T-helper 2 cell treated with Interferon-gamma antibody and Interleukin-4, amounts not matched to agents 100 ng/mL and 5 ng/mL, for 36 hours (primary cell): ENCODE measurements around the gene MAGIX. TPM values are rescaled to one million over a fixed set of nuclear protein-coding genes. Genes with fewer than 3 reads are reported as not detected.
"Not testable (repeated sequence)": the region's sequence is repeated elsewhere in the genome, so short reads cannot be mapped to it uniquely, and the experiment has no call there.

Experiments used
- intact Hi-C: fragments of 100-400 bp; cut with micrococcal nuclease; formaldehyde crosslinking; loops from one replicate; pipeline ENCODE4 v1.15.1; 2023
- total RNA-seq: library from RNA; stranded (reverse); gene quantifications from 2 replicates; pipeline ENCODE4 v1.2.3, GENCODE V29; 2022

The MAGIX gene
- 1.8 and 2.3 TPM in 2 replicates for total RNA-seq

DNA sequence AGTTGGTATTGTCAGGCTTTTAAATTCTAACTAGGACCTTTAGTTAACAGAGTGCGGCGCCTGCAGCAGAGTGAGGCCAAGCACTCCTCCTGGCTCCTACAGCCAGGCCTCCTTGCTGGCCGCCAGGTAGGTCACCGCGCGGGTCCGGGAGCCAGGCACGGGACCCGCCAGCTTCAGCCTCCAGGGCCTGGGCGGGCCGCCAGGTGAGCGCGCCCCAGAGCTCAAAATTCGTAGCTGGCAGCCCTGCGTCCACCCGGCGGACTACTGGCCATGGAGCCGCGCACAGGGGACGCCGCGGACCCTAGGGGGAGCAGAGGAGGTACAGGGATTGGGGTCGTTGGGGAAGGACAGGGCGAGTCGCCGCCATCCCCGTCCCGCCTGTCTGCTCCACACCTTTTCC is at the start of gene MAGIX:
TSS of gene MAGIX (plus strand) at position 139 of the 400 bp plus-strand sequence. CDS start at position 271, 132 bp downstream.
- intact Hi-C loops = loop anchor here (10.0 kb wide), 2 partner anchors 88 to 268 kb away; partner anchors contain the start of genes PQBP1, PRAF2, TIMM17B and WDR45

DNA sequence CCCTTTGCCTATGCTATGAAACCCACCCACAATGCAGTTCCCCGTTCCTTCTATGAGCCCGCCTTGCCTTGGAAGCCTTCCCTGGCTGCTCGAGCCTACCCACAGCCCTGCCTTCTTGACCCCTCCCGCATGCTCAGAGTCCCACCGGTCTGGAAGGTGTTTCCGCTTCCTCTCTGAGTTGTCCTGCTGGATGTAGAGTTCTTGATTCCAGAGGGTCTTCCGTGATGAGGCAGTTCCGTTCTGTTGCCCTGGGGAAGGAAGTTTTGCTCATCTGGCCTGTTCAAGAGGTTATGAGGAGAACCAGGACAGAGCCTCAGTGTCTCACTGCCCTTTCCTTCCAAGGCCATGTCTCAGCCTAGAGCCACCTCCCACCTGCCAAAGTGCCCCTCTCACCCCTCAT is 46.5 kb upstream of the MAGIX start:
- intact Hi-C loops = no loop called here

DNA sequence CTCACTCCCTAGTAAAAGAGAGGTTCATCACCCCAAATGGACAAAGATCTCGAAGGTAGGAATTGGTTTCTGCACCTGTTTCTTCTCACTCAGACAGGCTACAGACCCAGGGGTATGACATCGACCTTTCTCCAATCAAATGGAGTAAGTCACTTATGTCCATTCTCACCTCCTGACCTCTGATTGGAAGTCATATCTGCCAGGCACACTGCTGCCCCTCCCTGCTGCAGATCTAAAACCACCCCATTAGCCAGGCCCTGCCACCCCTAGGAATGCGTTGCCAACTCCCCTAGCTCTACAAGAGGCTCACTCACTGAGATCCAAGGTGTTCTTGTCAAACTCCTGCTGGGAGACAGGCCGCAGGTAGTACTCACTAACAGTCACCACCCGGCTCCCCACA is 45.8 kb upstream of the MAGIX start:
- intact Hi-C loops = no loop called here

DNA sequence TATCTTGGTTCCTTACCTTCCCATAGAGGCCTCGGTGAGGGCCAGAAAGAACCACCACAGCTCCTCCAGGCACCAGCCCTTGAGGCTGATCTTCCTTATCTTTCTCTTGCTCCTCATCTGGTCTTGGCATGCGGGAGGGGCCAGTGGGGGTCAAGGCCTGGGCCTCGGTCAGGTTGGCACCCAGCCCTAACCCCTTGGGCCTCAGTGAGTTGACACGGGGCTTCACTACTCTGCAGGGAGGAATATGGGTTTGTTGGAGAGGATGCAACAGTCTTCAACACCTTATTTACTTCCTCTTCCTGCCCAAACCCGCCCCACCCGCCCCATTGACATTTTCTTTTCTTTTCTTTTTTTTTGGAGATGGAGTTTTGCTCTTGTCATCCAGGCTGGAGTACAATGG is 45.0 kb upstream of the MAGIX start:
- intact Hi-C loops = no loop called here

- intact Hi-C loops = loop anchor here (10.0 kb wide), 1 partner anchor 315 kb away; the partner anchor contains the start of gene HDAC6
Observed at GRCh38 chrX:49120091-49120490, 42.5 kb upstream of the MAGIX start.

- intact Hi-C loops = loop anchor here (2.0 to 10.0 kb wide), 2 partner anchors 44 to 318 kb away; partner anchors contain the start of gene HDAC6
Observed at GRCh38 chrX:49122499-49122898, 40.1 kb upstream of the MAGIX start.

GRCh38 chrX:49127742-49128258 is 34.8 kb upstream of the MAGIX start:
- intact Hi-C loops = loop anchor here (10.0 kb wide), 1 partner anchor 323 kb away; the partner anchor contains the start of gene HDAC6

DNA sequence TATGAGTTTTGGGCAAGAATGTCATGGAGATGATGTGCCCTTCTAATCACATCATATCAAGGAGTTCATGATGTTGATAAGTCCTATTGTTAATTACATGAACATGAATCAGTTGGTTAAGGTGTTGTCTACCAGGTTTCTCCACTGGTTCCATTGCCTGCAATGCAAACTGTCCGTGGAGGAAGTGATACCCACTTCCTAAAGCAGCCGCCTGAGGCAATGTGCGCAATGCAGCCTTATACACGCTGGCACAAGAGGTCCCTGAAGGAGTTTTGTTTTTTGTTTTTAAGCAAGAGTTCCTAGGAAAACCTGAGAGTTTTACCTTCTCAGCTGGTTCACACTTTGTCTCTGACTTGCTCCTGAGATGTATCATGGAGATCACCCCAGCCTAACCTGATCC is 33.1 kb upstream of the MAGIX start:
- intact Hi-C loops = loop anchor here (10.0 kb wide), 1 partner anchor 325 kb away; the partner anchor contains the start of gene HDAC6

DNA sequence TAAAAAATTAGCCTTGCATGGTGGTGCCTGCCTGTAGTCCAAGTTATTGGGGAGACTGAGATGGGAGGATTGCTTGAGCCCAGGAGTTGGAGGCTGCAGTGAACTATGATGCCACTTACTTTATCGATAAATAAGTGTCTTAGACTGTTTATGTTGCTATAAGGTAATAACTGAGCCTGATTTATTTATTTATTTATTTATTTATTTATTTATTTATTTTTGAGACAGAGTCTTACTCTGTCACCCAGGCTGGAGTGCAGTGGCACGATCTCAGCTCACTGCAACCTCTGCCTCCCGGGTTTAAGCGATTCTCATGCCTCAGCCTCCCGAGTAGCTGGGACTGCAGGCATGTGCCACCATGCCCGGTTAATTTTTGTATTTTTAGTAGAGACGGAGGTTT is 30.3 kb upstream of the MAGIX start:
- intact Hi-C loops = not testable (repeated sequence)

DNA sequence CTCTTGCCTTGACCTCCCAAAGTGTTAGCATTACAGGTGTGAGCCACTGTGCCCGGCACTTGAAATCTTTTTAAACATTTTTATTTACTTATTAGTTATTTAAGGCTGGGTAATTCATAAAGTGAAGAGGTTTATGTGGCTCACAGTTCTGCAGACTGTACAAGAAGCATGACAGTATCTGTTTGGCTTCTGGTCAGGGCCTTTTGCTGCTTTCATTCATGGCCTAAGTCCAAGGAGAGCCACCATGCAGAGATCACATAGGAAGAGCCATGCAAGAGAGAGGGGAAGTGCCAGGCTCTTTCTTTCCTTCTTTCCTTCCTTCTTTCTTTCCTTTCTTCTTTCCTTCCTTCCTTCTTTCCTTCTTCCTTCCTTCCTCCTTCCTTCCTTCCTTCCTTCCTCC is 28.8 kb upstream of the MAGIX start:
- intact Hi-C loops = no loop called here

DNA sequence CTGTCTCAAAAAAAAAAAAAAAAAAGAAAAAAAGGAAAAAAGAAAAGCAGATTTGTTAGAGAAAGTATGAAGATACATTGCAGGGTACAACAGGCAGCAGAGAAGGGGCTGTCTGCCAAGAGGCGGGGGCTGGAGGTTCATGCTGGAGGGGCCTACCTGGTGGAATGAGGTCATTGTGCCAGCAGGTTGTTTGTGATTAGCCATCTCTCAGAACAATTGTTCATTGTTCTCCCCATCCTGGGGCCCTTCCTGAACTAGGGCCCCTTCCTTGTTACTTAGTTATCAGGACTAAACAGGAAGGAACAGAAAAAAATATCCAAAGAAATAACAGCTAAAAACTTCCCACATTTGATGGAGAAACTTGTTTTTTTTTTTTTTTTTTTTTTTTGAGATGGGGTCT is 25.1 kb upstream of the MAGIX start:
- intact Hi-C loops = no loop called here

GRCh38 chrX:49139713-49140112 is 22.8 kb upstream of the MAGIX start:
- intact Hi-C loops = no loop called here

DNA sequence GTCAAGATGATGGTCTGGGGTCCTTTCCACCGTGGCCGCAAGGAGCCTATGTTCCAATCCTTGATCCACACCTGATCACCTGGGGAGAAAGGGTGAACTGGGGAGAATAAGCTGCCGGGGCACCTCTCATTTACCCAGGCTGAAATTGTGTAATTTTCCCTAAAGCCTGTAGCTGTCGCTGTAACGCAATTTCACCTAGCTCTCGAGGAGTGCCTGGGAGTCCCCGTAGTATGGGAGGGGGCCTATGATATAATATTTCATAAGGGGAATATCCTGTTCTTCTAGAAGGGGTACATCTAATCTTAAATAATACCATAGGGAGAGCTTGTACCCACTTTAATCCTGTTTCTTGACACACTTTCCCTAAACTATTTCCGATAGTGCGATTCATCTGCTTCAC is 20.3 kb upstream of the MAGIX start:
- intact Hi-C loops = not testable (repeated sequence)

- intact Hi-C loops = not testable (repeated sequence)
Observed at GRCh38 chrX:49143154-49143553, 19.4 kb upstream of the MAGIX start.

- intact Hi-C loops = no loop called here
Observed at GRCh38 chrX:49147282-49147681, 15.3 kb upstream of the MAGIX start.

DNA sequence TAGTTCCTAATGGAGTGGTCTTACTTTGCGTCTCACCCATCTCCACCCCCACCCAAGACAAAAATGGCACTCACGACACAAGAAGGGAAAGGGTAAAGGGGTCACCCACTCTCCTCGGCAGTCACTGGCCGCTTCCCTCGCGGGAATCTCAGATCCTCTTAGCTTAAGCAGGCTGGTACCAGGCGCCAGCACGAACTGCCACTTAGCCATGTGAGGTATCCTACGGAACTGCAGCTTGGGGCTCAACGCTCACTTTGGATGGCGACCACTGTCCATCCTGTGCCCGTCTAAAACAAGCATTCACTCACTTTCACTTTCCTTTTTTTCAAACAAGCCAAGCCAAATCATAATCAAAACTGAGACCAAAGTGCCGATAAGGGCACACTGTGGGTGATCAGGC is 14.6 kb upstream of the MAGIX start:
- intact Hi-C loops = no loop called here

DNA sequence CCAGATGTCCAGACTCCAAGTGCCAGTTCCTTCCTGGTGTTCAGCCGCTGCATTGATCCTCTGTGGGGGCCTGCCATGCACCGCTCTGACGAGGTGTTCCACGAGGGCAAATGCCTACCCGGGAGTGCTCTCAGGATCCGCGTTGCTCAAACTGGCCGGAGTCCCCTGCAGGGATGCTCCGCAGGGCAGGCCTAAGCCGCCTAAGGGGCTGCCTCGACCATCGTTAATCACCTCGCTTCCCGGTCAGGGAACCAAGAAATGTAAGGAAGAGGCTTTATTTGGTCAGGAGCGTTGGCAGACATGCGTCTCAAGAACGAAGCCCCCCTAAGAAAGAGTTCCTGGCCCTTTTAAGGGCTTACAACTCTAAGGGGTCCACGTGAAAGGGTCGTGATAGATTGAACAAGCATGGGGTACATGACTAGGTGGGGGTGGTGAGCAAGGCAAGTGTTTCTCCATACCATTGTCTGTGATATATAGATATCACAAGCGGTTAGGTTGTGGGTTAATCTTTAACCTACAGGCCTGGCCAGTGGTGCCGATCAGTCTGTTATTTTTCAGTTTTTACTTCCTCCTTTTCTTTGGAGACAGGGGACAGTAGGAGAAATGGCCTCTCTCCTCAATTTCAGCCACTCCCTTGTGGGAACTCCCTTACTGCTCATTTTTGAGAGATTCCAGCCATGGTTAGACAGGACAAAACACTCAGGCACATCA is 14.0 kb upstream of the MAGIX start:
- intact Hi-C loops = not testable (repeated sequence)

DNA sequence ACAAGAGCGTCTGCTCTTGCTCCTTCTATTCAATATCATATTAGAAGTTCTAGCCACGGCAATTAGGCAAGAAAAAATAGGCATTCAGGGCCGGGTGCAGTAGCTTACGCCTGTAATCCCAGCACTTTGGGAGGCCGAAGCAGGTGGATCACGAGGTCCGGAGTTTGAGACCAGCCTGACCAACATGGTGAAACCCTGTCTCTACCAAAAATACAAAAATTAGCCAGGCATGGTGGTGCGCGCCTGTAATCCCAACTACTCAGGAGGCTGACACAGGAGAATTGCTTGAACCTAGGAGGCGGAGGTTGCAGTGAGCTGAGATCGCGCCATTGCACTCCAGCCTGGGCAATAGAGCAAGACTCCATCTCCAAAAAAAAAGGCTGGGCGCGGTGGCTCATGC is 13.3 kb upstream of the MAGIX start:
- intact Hi-C loops = not testable (repeated sequence)

- intact Hi-C loops = no loop called here
Observed at GRCh38 chrX:49153467-49153866, 9.1 kb upstream of the MAGIX start.

GRCh38 chrX:49155243-49155899 is 7.2 kb upstream of the MAGIX start:
- intact Hi-C loops = loop anchor here (2.0 kb wide), 1 partner anchor 55 kb away; no protein-coding TSS in a partner anchor

DNA sequence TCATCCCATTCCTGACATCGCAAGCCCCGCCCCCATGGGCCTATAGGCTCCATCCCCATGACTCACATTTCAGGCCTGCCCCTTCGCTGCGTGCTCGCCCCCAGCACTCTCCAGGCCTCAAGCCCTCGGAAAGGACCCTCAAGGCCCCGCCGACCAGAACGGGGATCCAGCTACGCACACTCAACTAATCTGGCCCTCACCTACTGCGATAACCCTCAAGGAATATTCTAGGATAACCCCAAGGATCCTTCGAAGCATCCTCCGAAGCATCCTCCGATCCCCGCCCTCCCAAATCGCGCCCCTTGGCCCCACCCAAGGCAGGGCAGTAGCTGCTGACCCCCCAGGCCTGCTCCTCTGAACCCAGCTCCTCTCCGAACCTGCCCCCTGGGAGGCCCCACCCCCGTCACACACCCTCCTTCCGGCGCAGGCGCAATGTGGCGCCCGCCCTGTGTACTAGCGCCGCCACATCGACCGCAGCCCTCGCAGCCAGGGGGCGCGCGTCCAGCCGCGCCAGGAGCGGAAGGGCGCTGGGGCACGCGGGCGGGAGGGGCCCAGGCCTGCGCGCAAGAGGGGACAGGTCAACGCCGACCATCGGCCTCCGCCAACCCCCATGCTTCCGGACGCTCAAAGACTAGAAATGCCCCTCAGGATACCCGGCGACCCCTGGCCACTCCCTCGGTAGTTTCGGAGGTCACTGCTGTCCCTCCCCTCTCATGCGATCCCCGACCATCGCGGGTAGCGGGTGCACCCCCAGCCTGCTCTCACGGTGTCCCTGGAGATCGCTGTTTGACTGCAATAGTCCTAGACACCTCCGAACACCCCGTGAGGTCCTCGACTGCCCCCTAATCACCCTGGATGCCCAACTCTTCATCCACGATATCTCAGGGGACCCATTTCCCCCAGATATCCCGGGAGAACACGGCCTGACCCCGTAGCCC is 6.4 kb upstream of the MAGIX start:
- intact Hi-C loops = loop anchor here (1.0 to 2.0 kb wide), 2 partner anchors 10 to 55 kb away; no protein-coding TSS in a partner anchor
